A549 (cell line): Measurements from ENCODE around the gene FAM171A1.

Experiments used
- CTCF ChIP-seq: fragments of >200 bp; sonication (Bioruptor Twin); formaldehyde crosslinking; IDR thresholded peaks from 3 replicates; pipeline ENCODE4 v1.5.1; 2016
- MAZ ChIP-seq: fragments of 150-350 bp; IDR thresholded peaks from 2 replicates; pipeline ENCODE4 v1.6.1; 2014; ENCODE audit warnings: antibody characterized with exemption, low read depth, low read length, borderline replicate concordance
- MYC ChIP-seq: IDR thresholded peaks from 2 replicates; pipeline ENCODE4 v1.6.1; 2012; ENCODE audit warnings: mild to moderate bottlenecking, inconsistent platforms, low read length, improper control_type of control experiment, borderline replicate concordance

DNA sequence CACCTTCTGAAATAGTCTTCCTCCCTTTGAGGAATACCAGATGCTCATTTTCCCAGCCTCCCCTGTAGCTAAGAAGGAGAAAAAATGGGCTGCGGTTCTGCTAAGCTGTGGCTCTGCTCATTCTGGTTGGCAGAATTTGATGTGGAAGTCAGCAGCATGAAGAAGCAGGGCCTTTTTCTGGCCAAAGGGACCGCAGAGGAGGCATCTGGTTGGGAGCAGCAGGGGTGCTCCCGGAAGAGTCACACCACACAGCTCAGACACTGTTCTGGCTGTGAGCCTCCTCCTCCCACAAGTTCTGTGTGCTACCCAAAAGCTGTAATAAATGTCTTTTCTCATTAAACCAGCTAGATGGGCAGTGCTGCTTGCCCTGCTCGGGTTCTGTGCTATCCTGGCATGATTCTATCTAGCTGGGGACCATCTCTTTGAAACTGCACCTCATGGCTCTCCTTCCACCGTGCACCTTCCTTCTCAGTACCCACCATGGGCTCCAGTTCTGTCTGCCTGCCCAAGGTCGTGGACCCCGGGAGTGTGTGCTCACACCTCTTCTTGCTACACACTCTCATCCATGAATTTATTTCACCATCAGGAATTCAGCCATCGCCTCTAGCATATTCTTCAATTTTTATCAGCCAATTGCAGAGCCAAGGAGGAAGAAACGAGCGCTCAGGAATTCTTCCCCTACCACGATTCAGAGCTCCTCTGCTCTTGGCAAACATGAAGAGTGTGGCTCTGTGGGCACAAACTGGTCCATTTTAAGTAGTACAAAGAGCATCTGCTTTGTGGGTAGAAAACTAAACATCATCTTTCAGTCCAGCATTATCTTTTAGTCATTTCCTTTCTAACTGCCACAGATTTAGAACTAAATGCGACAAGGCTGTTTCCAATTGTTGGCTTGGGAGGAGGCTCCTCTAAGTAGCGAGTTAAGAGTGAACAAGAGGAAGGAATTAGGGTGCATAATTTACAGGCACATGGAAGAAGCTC, 76.9 kb downstream of the FAM171A1 start:
- no peak for TF ChIP-seq CTCF
- TF ChIP-seq MYC, result no peak
- TF ChIP-seq MAZ, result no peak
